DMS114 treated with DMSO at 0.1 percent for 48 hours (cell line): Measurements from ENCODE around the gene MAGEA9.
"Not testable (repeated sequence)": the region's sequence is repeated elsewhere in the genome, so short reads cannot be mapped to it uniquely, and the experiment has no call there.

ENCODE experiments used
- DNase-seq: peaks from one replicate; lab custom pipeline; 2025; ENCODE audit not compliant: unreplicated experiment; lab: John Stamatoyannopoulos, UW

The MAGEA9 gene

DNA sequence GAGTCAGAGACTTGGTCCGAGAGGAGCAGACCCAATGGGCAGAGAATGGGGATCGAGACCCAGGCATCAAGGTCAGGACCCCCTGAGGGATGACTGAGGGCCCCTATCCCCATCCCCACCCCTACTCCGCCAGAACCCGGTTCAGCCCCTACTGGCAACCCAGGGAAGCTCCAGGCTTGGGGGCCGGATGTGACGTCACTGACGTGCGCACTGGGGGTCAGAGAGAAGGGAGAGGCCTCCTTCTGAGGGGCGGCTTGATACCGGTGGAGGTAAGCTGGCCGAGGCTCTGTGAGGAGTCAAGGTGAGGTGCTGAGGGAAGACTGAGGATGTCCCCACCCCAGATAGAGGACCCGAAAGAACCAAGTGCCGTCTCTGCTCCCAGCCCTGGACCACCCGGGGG, at the start of gene MAGEA9:
Gene MAGEA9, plus strand, starts transcription at position 204 of the 400 bp plus-strand sequence. CDS start 4,281 bp downstream, outside the sequence.
- DNase-seq = not testable (repeated sequence)

DNA sequence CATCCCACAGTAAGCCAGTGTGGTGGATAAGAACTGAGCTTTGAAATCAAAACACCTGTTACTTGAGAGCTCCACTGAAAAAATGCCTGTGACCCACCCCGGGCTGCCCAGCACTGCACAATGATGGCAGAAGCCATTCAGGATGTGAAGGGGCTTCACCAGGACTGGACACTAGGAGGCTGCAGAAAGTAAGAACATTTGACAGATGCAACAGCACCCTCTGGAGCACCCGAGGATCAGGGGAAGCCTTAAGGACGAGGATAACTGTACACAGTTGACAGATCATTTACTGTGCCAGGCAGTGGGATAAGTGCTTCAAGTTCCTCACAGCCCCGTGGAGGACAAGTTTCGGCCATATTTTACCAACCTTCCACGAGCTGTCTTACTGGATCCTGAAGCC, 39.5 kb upstream of the MAGEA9 start:
- not testable (repeated sequence) for DNase-seq

- not testable (repeated sequence) for DNase-seq
These were observed 35.2 kb upstream of the MAGEA9 start for GRCh38 chrX:149746390-149747007.

DNA sequence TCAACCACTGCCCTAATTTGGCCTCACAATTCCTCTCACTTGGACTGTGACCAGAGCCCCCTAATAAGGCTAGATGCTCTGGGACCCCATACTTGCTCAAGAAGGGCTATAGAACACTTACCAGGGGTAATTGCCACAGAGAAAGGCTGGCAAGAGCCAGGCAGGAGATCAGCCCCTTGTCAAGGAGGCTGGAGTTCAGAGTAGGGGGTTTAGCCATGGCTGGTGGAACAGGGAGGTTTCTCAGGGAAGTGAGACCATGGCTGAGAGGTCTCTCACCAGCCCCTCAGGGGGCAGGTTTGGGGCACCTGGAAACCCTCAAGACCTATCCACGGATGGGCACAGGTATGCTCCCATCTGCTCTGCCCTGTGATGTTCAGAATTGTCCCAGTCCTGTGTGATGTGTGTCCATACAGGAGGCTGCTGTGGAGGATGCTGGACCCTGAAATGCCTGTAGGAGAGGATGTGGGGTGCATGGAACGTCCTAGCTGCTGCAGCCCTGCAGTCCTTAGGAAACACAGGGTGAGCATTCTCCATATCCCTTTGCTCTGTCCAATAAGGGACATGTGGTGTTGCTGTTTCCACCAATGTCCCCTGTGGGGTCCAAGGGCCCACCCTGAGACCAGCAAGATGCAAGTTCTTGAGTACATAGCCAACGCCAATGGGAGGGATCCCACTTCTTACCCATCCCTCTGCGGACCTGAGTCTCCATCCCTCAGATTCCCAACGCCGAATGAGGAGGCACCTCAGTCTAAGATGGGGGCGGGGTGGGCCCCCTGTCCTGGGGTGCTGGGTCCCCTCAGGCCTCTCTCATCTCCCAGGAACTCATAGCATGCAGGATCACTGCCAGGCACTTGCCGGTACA, 24.3 kb upstream of the MAGEA9 start:
- DNase-seq = no peak

DNA sequence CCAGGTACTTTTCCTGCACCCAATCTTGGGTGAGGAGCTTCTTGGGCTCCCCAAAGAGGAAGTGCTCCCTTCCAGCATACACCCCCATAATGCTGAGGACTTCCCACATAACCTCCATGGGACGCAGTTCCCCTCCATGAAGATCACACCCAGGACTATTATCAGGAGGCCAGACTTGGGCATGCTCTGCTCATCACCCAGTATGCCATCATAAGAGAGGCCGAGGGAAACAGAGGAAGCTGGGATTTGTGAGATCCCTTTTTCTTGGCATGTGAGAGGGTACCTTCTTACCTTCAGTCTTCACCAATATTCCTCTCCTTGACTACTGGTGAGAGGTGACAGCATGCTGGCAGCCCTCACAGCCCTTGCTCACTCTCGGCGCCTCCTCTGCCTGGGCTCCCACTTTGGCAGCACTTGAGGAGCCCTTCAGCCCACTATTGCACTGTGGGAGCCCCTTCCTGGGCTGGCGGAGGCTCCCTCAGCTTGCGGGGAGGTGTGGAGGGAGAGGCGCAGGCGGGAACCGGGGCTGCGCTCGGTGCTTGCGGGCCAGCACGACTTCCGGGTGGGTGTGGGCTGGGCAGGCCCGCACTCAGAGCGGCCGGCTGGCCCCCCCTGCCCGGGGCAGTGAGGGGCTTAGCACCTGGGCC, 23.5 kb upstream of the MAGEA9 start:
- no peak for DNase-seq

DNA sequence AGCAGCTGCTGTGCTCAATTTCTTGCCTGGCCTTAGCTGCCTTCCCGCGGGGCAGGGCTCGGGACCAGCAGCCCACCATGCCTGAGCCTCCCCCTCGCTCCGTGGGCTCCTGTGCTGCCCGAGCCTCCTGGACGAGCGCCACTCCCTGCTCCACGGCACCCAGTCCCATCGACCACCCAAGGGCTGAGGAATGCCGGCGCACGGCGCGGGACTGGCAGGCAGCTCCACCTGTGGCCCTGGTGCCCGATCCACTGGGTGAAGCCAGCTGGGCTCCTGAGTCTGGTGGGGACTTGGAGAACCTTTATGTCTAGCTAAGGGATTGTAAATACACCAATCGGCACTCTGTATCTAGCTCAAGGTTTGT, 23.0 kb upstream of the MAGEA9 start:
- DNase-seq = not testable (repeated sequence)

GRCh38 chrX:149759824-149760223, 21.9 kb upstream of the MAGEA9 start:
- no peak for DNase-seq

DNA sequence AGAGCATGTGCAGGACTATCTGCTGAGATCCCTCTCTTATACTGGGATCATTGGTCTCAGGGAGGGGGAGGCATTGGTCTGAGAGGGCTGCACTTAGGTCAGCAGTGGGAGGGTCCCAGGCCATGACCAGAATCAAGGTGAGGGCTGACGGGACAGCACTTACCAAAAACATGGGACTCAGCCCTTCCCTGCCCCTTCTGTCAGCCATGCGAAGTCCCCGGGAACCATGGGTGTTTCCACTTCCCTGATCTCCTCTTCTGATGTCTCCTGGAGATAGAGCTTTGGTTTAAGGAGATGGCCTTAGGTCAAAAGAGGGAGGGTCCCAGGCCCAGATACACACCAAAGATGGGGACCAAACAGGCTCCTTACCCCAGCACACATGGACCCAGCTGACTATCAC, 20.8 kb upstream of the MAGEA9 start:
- no peak for DNase-seq

GRCh38 chrX:149761858-149762674, 19.7 kb upstream of the MAGEA9 start:
- not testable (repeated sequence) for DNase-seq

DNA sequence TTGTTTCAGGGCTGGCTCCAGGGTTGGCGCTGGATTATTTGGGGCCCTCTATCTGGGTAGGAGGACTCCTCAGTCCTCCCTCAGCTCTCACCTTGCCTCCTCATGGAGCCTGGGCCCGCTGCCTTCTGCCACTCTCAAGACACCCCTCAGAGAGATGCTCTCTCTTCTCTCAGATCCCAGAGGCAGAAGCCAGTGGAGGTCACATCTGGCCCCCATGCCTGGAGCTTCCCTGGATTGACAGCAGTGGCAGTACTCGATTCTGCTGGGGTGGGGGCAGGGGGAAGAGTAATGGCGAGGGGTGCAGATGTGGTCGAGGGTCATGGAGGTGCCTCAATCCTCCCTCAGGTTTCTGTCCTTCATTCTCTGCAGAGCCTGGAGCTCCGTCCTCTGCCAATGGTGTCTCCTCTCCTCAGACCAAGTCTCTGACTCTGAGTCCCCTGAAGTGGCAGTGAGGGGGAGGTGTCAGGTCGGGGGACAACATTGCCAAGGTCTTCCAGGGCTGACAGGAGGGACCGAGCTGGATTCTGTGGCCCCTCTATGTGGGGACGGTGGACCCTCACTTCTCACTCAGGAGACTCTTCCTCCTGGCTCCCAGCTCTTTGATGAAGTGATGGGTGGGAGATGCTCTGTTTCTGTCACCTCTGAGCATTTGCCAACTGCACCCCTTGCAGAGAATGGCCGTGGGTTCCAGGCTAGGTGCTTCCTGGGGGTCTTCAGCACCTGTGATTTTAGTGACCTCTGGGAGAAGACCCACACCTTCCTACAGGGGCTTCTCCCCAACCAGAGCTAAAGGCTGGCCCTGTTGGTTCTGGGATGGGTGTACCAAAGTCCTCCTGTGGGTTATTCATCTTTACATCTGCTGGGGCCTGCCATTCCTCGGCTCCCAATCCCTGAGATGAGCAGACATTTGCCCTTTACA, 18.8 kb upstream of the MAGEA9 start:
- no peak for DNase-seq

DNA sequence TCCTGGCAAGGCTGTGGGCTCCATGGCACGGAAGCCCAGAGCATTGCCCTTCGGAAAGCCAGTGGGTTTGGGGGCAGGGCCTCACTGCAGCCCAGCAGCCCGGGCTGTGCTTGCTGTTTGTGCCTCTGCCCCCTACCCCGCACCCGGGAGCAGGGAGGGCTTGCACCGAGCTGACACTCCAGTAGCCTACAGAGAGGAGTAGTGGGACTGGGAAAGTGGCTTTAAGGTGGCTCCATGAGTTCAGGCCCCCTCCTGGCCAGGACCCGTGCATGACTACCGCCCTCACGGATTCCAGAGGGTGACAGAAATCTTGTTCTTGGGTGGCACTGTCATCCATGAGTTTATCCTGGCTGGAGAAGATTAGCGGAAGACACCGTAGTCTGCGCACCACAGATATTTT, 11.4 kb upstream of the MAGEA9 start:
- not testable (repeated sequence) for DNase-seq

- DNase-seq = not testable (repeated sequence)
These were observed 8.7 kb upstream of the MAGEA9 start for GRCh38 chrX:149773026-149773425.

DNA sequence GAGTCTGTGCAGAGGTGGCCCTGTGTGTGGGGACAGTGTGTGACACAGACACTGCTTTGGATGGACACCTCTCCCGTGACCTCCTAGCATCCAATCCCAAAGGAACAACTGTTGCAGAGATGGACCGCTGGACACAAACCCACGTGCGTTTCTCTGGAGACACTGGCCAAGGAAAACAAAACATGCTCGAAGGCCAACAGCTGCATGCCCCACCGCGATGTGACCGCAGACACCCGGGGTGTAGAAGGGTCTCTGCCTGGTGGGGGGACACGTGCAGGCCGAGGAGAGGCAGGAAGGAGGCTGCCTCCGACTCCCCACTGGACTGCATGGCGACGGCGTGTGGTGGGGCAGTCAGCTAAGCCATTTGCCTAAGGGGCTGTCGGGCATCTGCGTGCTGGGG, 8.0 kb upstream of the MAGEA9 start, which contains the start of gene HSFX1:
Gene HSFX1, plus strand, starts transcription at position 301 of the 400 bp plus-strand sequence. CDS start 614 bp downstream, outside the sequence.
- DNase-seq = not testable (repeated sequence)

DNA sequence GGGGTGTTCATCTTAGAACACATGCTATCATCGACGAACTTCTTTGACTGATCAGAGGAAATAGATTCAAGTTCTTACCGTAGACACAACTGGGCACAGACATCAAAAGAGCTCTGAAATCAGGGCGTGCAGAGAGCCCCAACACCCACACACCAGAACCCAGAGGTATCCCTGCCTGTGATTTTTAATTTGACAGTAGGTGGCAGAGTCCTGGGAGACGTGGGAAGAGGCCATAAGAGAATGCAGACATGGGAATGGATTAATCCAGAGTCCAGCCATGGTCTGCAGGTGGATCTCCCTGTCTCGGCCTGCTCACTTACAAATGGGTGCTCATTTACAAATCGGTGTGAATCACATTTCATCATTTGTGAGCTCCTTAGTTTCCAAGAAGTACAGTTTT, 3.7 kb upstream of the MAGEA9 start:
- not testable (repeated sequence) for DNase-seq

GRCh38 chrX:149795531-149795930, 13.8 kb downstream of the MAGEA9 start:
- not testable (repeated sequence) for DNase-seq

DNA sequence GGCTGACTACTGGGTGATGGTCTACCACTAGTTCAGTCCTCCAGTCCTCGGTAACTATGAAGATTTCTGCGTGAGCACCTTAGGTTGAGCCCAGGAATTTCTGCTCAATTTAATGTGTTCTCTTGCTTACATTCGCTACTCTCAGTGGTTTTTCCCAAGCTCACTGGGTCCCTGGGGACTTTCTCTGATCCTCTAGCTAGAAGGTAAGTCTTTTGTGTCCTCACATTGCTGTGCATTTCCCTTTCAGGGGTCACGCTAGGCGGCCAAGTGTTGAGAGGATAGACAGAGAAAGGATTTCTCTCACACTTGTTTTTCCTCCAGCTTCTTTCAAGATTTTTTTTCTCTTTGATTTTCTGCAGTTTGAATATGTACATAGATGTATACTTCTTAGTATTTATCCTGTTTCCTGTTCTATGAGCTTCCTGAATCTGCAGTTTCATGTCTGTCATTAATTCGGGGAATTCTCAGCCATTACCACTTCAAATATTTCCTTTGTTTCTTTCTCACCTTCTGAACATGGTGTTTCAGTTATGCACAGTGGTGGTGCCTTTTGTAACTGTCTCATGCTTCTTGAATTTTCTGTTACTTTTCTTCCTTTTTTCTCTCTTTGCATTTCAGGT, 17.5 kb downstream of the MAGEA9 start:
- no peak for DNase-seq

- DNase-seq = no peak
These were observed 18.2 kb downstream of the MAGEA9 start for GRCh38 chrX:149799938-149800337.

- no peak for DNase-seq
These were observed 21.8 kb downstream of the MAGEA9 start for GRCh38 chrX:149803458-149804062.

DNA sequence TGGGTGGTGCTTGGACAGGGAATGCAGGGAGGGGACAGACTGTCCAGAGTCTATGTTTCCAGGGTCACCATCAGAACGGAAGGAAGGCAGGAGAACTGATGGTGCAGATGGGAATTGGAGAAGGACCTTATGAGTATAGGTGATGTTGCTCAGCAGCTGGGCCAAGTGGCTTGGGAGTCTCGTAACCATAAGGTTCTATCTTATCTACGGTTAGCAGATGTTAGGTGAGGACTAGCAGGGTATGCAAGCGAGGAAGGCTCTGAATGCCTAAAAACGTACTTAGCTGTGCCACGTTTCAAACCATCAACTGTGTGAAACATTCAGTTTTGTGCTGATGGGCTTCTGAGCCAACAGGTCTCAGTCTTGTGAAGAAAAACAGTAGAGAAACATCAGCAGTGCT, 22.4 kb downstream of the MAGEA9 start:
- no peak for DNase-seq
